ENCODE measurements around the gene PYM1. TPM values are rescaled to one million over a fixed set of nuclear protein-coding genes. Genes with fewer than 3 reads are reported as not detected.
"Not testable (repeated sequence)": the region's sequence is repeated elsewhere in the genome, so short reads cannot be mapped to it uniquely, and the experiment has no call there.

Gene PYM1
- total RNA-seq, 1 donor from 2014 or later, result 21.0 TPM

GRCh38 chr12:55908726-55909512, 18.8 kb downstream of the PYM1 start:
- DNase-seq, result no peak

GRCh38 chr12:55906056-55906455, 21.6 kb downstream of the PYM1 start:
- DNase-seq, result no peak

- no peak for DNase-seq
Observed at GRCh38 chr12:55901881-55902490, 25.7 kb downstream of the PYM1 start.

- no peak for DNase-seq
Observed at GRCh38 chr12:55899082-55899481, 28.6 kb downstream of the PYM1 start.

- DNase-seq, result no peak
Observed at GRCh38 chr12:55893723-55894122, 34.0 kb downstream of the PYM1 start.

GRCh38 chr12:55891310-55891709, 36.4 kb downstream of the PYM1 start:
- no peak for DNase-seq

- no peak for DNase-seq
Observed at GRCh38 chr12:55885113-55885512, 42.6 kb downstream of the PYM1 start.

GRCh38 chr12:55877824-55878223, 49.9 kb downstream of the PYM1 start:
- DNase-seq, result no peak

- DNase-seq, result no peak
Observed at GRCh38 chr12:55875704-55876467, 51.8 kb downstream of the PYM1 start.

- DNase-seq, result peak; percentile 52
Observed at GRCh38 chr12:55874443-55874842, 53.3 kb downstream of the PYM1 start.

GRCh38 chr12:55866454-55867004, 61.2 kb downstream of the PYM1 start:
- not testable (repeated sequence) for DNase-seq

GRCh38 chr12:55865327-55865726, 62.4 kb downstream of the PYM1 start:
- DNase-seq, result no peak

GRCh38 chr12:55862931-55863330, 64.8 kb downstream of the PYM1 start:
- not testable (repeated sequence) for DNase-seq

GRCh38 chr12:55862286-55862685, 65.4 kb downstream of the PYM1 start:
- no peak for DNase-seq

- no peak for DNase-seq
Observed at GRCh38 chr12:55861871-55862270, 65.8 kb downstream of the PYM1 start.

- DNase-seq, result no peak
Observed at GRCh38 chr12:55861396-55861795, 66.3 kb downstream of the PYM1 start.

- DNase-seq, result no peak
Observed at GRCh38 chr12:55852740-55853139, 75.0 kb downstream of the PYM1 start.

Other genes starting within 250 kb of the PYM1 start
- gene ITGA7, start 220.0 kb downstream of the PYM1 start, total RNA-seq, result 87.4 TPM
- 47.4 TPM for gene BLOC1S1, start 211.8 kb downstream of the PYM1 start, total RNA-seq
- 11.7 TPM for gene RDH5, start 207.5 kb downstream of the PYM1 start, total RNA-seq
- gene CD63, start 198.9 kb downstream of the PYM1 start, total RNA-seq, result 586 TPM
- gene GDF11, start 184.8 kb downstream of the PYM1 start, total RNA-seq, result 3.0 TPM
- 57.3 TPM for gene SARNP, start 110.2 kb downstream of the PYM1 start, total RNA-seq
- gene ORMDL2, start 109.9 kb downstream of the PYM1 start, total RNA-seq, result 13.3 TPM
- 19.5 TPM for gene DNAJC14, start 98.3 kb downstream of the PYM1 start, total RNA-seq
- gene MMP19, start 85.0 kb downstream of the PYM1 start, total RNA-seq, result 18.2 TPM
- 41.4 TPM for gene DGKA, start 3.3 kb upstream of the PYM1 start, total RNA-seq
- gene PMEL, start 38.1 kb upstream of the PYM1 start, total RNA-seq, result 19.8 TPM
- 25.7 TPM for gene CDK2, start 38.9 kb upstream of the PYM1 start, total RNA-seq
- 51.4 TPM for gene RAB5B, start 46.2 kb upstream of the PYM1 start, total RNA-seq
- 6.8 TPM for gene SUOX, start 69.4 kb upstream of the PYM1 start, total RNA-seq
- 2.0 TPM for gene IKZF4, start 93.1 kb upstream of the PYM1 start, total RNA-seq
- 200 TPM for gene RPS26, start 114.0 kb upstream of the PYM1 start, total RNA-seq
- 69.5 TPM for gene ERBB3, start 152.3 kb upstream of the PYM1 start, total RNA-seq
- 88.2 TPM for gene PA2G4, start 176.7 kb upstream of the PYM1 start, total RNA-seq
- 2,112 TPM for gene RPL41, start 188.7 kb upstream of the PYM1 start, total RNA-seq
- gene ZC3H10, start 190.4 kb upstream of the PYM1 start, total RNA-seq, result 3.0 TPM
- 71.6 TPM for gene ESYT1, start 200.4 kb upstream of the PYM1 start, total RNA-seq
- 78.8 TPM for gene MYL6B, start 224.7 kb upstream of the PYM1 start, total RNA-seq
- 1,018 TPM for gene MYL6, start 230.5 kb upstream of the PYM1 start, total RNA-seq

Data from skin of body (tissue), 2 donors.